Mesenchymal stem cell (in vitro differentiated cells and primary cell): ENCODE data around the gene ANO7.
A peak's percentile ranks its signal among the peaks of the same experiment; 100 is the strongest.

Experiments used
- DNase-seq: peaks from one replicate; pipeline ENCODE4 v3.0.0-alpha.2; 2013
- H2AFZ ChIP-seq: one replicate; pipeline ENCODE4 v1.6.1; 2013; ENCODE audit warnings: low read depth, mild to moderate bottlenecking, control low read depth, inconsistent platforms, low read length, moderate library complexity
- H2AK5ac ChIP-seq: 2 replicates; pipeline ENCODE4 v1.6.1; 2013; ENCODE audit warnings: low read length, moderate library complexity, mild to moderate bottlenecking, inconsistent platforms; ENCODE audit not compliant: severe bottlenecking
- H2BK120ac ChIP-seq: one replicate; pipeline ENCODE4 v1.6.1; 2013; ENCODE audit warnings: low read depth, mild to moderate bottlenecking, inconsistent platforms, low read length, moderate library complexity
- H2BK12ac ChIP-seq, 2 experiments: one replicate each; pipeline ENCODE4 v1.6.1; 2013; ENCODE audit warnings: inconsistent platforms in 2 of 2, low read length in 2 of 2, mild to moderate bottlenecking in 2 of 2, moderate library complexity in 2 of 2, control low read depth in 1 of 2
- H2BK15ac ChIP-seq: one replicate; pipeline ENCODE4 v1.6.1; 2013; ENCODE audit warnings: mild to moderate bottlenecking, low read depth, inconsistent platforms; ENCODE audit not compliant: poor library complexity, severe bottlenecking
- H2BK5ac ChIP-seq: 2 replicates; pipeline ENCODE4 v1.6.1; 2013; ENCODE audit warnings: low read depth, mild to moderate bottlenecking, low read length, control low read depth, inconsistent platforms; ENCODE audit not compliant: poor library complexity, severe bottlenecking
- H3K14ac ChIP-seq, 2 experiments: one replicate each; pipeline ENCODE4 v1.6.1; 2013; ENCODE audit warnings: inconsistent platforms in 2 of 2, low read length in 2 of 2, control low read depth in 1 of 2, mild to moderate bottlenecking in 1 of 2, moderate library complexity in 1 of 2
- H3K18ac ChIP-seq, 2 experiments: one replicate each; pipeline ENCODE4 v1.6.1; 2013; ENCODE audit warnings: inconsistent platforms in 2 of 2, low read length in 2 of 2, control low read depth in 1 of 2, low read depth in 1 of 2, mild to moderate bottlenecking in 1 of 2
- H3K23ac ChIP-seq, 2 experiments: one replicate each; pipeline ENCODE4 v1.6.1; 2013; ENCODE audit warnings: inconsistent platforms in 2 of 2, low read length in 2 of 2, mild to moderate bottlenecking in 2 of 2, moderate library complexity in 2 of 2, control low read depth in 1 of 2
- H3K27ac ChIP-seq: 2 replicates; pipeline ENCODE4 v1.5.1; 2013; ENCODE audit warnings: mild to moderate bottlenecking, moderate library complexity, low read length, control low read depth, inconsistent platforms; ENCODE audit not compliant: poor library complexity, severe bottlenecking
- H3K27me3 ChIP-seq, 2 experiments: 2 replicates each; pipeline versions ENCODE4 v1.6.1 to v1.7.0; 2013; ENCODE audit warnings: low read length in 2 of 2, mild to moderate bottlenecking in 2 of 2, moderate library complexity in 2 of 2, control low read depth in 1 of 2, inconsistent platforms in 1 of 2; ENCODE audit not compliant: control insufficient read depth in 1 of 2, insufficient read depth in 1 of 2
- H3K36me3 ChIP-seq, 2 experiments: 2 replicates each; pipeline versions ENCODE4 v1.6.1 to v1.7.0; 2013; ENCODE audit warnings: low read length in 2 of 2, control low read depth in 1 of 2, inconsistent platforms in 1 of 2, low read depth in 1 of 2, mild to moderate bottlenecking in 1 of 2; ENCODE audit not compliant: insufficient read depth in 2 of 2, control insufficient read depth in 1 of 2
- H3K4ac ChIP-seq, 2 experiments: one replicate each; pipeline ENCODE4 v1.6.1; 2013; ENCODE audit warnings: inconsistent platforms in 2 of 2, low read length in 2 of 2, mild to moderate bottlenecking in 2 of 2, moderate library complexity in 2 of 2, control low read depth in 1 of 2, low read depth in 1 of 2
- H3K4me1 ChIP-seq: 2 replicates; pipeline ENCODE4 v1.6.1; 2013; ENCODE audit warnings: low read depth, low read length, control low read depth; ENCODE audit not compliant: control insufficient read depth, insufficient read depth
- H3K4me2 ChIP-seq: 2 replicates; pipeline ENCODE4 v1.6.1; 2013; ENCODE audit warnings: low read length, mild to moderate bottlenecking, inconsistent platforms; ENCODE audit not compliant: poor library complexity, severe bottlenecking
- H3K4me3 ChIP-seq, 2 experiments: 2 replicates each; pipeline versions ENCODE4 v1.5.1 to v1.7.0; 2013; ENCODE audit warnings: low read length in 2 of 2, mild to moderate bottlenecking in 2 of 2, control low read depth in 1 of 2, low read depth in 1 of 2; ENCODE audit not compliant: insufficient read depth in 1 of 2
- H3K79me1 ChIP-seq: replicated peaks from 2 replicates; pipeline ENCODE4 v1.6.1; 2013; ENCODE audit warnings: mild to moderate bottlenecking, control low read depth, low read length, inconsistent platforms; ENCODE audit not compliant: poor library complexity, severe bottlenecking
- H3K9ac ChIP-seq: 2 replicates; pipeline ENCODE4 v1.7.0; 2013; ENCODE audit warnings: mild to moderate bottlenecking, low read length, moderate library complexity
- H3K9me3 ChIP-seq: 2 replicates; pipeline ENCODE4 v1.7.0; 2013; ENCODE audit warnings: mild to moderate bottlenecking, low read length; ENCODE audit not compliant: control insufficient read depth
- H4K8ac ChIP-seq: one replicate; pipeline ENCODE4 v1.6.1; 2013; ENCODE audit warnings: inconsistent platforms, mild to moderate bottlenecking, low read length, moderate library complexity
- H4K91ac ChIP-seq: one replicate; pipeline ENCODE4 v1.6.1; 2013; ENCODE audit warnings: mild to moderate bottlenecking, low read length, inconsistent platforms
- WGBS: methylation state at CpG from one replicate; pipeline ENCODE4 v1.1.7; 2013; ENCODE audit warnings: mixed read lengths; 5-methylcytosine and 5-hydroxymethylcytosine counted together

Gene ANO7

DNA sequence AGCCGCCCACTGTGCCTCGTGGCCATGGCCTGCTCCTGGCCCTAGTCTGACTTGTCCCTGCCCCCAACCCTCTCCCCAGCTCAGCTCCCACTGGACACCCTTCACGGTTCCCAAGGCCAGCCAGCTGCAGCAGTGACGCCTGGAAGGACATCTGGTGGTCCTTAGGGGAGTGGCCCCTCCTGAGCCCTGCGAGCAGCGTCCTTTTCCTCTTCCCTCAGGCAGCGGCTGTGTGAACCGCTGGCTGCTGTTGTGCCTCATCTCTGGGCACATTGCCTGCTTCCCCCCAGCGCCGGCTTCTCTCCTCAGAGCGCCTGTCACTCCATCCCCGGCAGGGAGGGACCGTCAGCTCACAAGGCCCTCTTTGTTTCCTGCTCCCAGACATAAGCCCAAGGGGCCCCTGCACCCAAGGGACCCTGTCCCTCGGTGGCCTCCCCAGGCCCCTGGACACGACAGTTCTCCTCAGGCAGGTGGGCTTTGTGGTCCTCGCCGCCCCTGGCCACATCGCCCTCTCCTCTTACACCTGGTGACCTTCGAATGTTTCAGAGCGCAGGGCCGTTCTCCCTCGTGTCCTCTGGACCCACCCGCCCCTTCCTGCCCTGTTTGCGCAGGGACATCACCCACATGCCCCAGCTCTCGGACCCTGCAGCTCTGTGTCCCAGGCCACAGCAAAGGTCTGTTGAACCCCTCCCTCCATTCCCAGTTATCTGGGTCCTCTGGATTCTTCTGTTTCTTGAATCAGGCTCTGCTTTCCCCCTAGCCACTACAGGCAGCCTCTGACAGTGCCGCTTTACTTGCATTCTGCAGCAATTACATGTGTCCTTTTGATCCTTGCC is 35.8 kb downstream of the ANO7 start:
- peak overlapping the region in 1 of 2 experiments; percentile 54 for H3K18ac ChIP-seq
- WGBS, result 69% methylated on average over 26 of the region's 26 CpGs
- no peak overlapping the region for H2AK5ac ChIP-seq
- no peaks in the 10 kb centered on the region for H3K27me3 ChIP-seq
- no peak overlapping the region for H2BK5ac ChIP-seq
- DNase-seq, result peak; percentile 50
- H2BK15ac ChIP-seq, result no peak overlapping the region
- no peak overlapping the region for H3K4me3 ChIP-seq
- no peak overlapping the region for H3K4me2 ChIP-seq
- H3K36me3 ChIP-seq, result peaks cover 43 to 57% of the 10 kb centered on the region in 2 experiments
- no peak overlapping the region for H2BK120ac ChIP-seq
- H3K4me1 ChIP-seq, result peaks cover 16% of the 10 kb centered on the region
- peaks cover 14% of the 10 kb centered on the region for H3K79me1 ChIP-seq
- no peak overlapping the region for H3K4ac ChIP-seq
- H3K9ac ChIP-seq, result peak overlapping the region; percentile 21
- H2BK12ac ChIP-seq, result no peak overlapping the region
- no peak overlapping the region for H4K91ac ChIP-seq
- H4K8ac ChIP-seq, result no peak overlapping the region
- H3K23ac ChIP-seq, result no peak overlapping the region
- H3K27ac ChIP-seq, result no peak overlapping the region
- peak overlapping the region in 1 of 2 experiments; percentile 32 for H3K14ac ChIP-seq
- no peak overlapping the region for H2AFZ ChIP-seq
- H3K9me3 ChIP-seq, result no peaks in the 10 kb centered on the region

GRCh38 chr2:241224851-241225438 is 36.5 kb downstream of the ANO7 start:
- Histone ChIP-seq H3K27me3 (no peaks in the 10 kb centered on the region), H3K9ac (peak overlapping the region; percentile 21), H4K91ac (no peak overlapping the region), H3K27ac (no peak overlapping the region), H3K36me3 (peaks cover 50 to 64% of the 10 kb centered on the region in 2 experiments), H2BK120ac (no peak overlapping the region), H3K79me1 (peaks cover 15% of the 10 kb centered on the region), H3K14ac (no peak overlapping the region), H2BK5ac (no peak overlapping the region), H3K4me1 (peaks cover 16% of the 10 kb centered on the region), H4K8ac (no peak overlapping the region), H2BK12ac (no peak overlapping the region), H3K18ac (no peak overlapping the region), H3K4me2 (no peak overlapping the region), H2BK15ac (no peak overlapping the region), H3K4me3 (no peak overlapping the region), H3K23ac (no peak overlapping the region), H2AFZ (no peak overlapping the region), H3K4ac (no peak overlapping the region), H2AK5ac (no peak overlapping the region), H3K9me3 (no peaks in the 10 kb centered on the region)
- DNase-seq, result no peak
- 96% methylated on average over 8 of the region's 8 CpGs for WGBS

DNA sequence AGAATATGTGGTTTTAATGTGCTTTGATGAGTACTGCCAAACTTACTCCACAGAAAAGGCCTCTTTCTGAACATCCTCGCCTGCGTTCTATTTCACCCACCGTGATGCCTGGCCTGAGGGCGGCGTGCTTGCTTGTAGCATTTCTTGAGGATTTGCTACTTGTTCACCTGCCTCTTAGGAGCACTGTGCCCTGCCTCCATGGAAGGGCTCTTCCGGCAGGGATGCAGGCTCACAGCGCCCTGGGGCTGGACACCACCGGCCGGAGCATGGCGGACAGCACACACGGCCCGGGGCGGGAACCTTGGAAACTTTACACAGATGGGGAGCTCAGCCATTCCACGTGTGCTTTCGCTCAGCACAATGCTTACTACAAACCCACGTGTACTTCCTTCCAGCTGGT is 37.1 kb downstream of the ANO7 start:
- no peak overlapping the region for H3K9ac ChIP-seq
- no peak overlapping the region for H2BK120ac ChIP-seq
- H2AFZ ChIP-seq, result no peak overlapping the region
- no peaks in the 10 kb centered on the region for H3K9me3 ChIP-seq
- H3K36me3 ChIP-seq, result peaks cover 56 to 70% of the 10 kb centered on the region in 2 experiments
- 98% methylated on average over 15 of the region's 16 CpGs for whole genome bisulfite sequencing
- H4K91ac ChIP-seq, result no peak overlapping the region
- H3K27ac ChIP-seq, result no peak overlapping the region
- no peak for DNase-seq
- no peak overlapping the region for H2AK5ac ChIP-seq
- H3K4ac ChIP-seq, result no peak overlapping the region
- no peaks in the 10 kb centered on the region for H3K27me3 ChIP-seq
- H3K18ac ChIP-seq, result no peak overlapping the region
- H4K8ac ChIP-seq, result peak overlapping the region; percentile 48
- H2BK15ac ChIP-seq, result no peak overlapping the region
- H3K23ac ChIP-seq, result no peak overlapping the region
- H2BK12ac ChIP-seq, result no peak overlapping the region
- no peak overlapping the region for H3K14ac ChIP-seq
- H3K4me1 ChIP-seq, result peaks cover 19% of the 10 kb centered on the region
- H3K4me2 ChIP-seq, result no peak overlapping the region
- no peak overlapping the region for H3K4me3 ChIP-seq
- no peak overlapping the region for H2BK5ac ChIP-seq
- H3K79me1 ChIP-seq, result peaks cover 17% of the 10 kb centered on the region

GRCh38 chr2:241225983-241226382 is 37.5 kb downstream of the ANO7 start:
- DNase-seq, result no peak
- no peak overlapping the region for H2BK120ac ChIP-seq
- peaks cover 60 to 74% of the 10 kb centered on the region in 2 experiments for H3K36me3 ChIP-seq
- 93% methylated on average over 15 of the region's 16 CpGs for WGBS
- no peak overlapping the region for H2AK5ac ChIP-seq
- H3K4me3 ChIP-seq, result no peak overlapping the region
- no peak overlapping the region for H3K14ac ChIP-seq
- no peak overlapping the region for H2AFZ ChIP-seq
- no peak overlapping the region for H3K4ac ChIP-seq
- H2BK15ac ChIP-seq, result no peak overlapping the region
- no peak overlapping the region for H3K18ac ChIP-seq
- no peak overlapping the region for H3K27ac ChIP-seq
- H3K27me3 ChIP-seq, result no peaks in the 10 kb centered on the region
- no peak overlapping the region for H3K23ac ChIP-seq
- H3K9ac ChIP-seq, result no peak overlapping the region
- H4K91ac ChIP-seq, result no peak overlapping the region
- no peaks in the 10 kb centered on the region for H3K9me3 ChIP-seq
- peaks cover 20% of the 10 kb centered on the region for H3K4me1 ChIP-seq
- H2BK5ac ChIP-seq, result no peak overlapping the region
- H4K8ac ChIP-seq, result no peak overlapping the region
- peaks cover 17% of the 10 kb centered on the region for H3K79me1 ChIP-seq
- no peak overlapping the region for H2BK12ac ChIP-seq
- H3K4me2 ChIP-seq, result no peak overlapping the region
